AG09319 (cell line): ENCODE data around the gene ALOX5.

ENCODE experiments used
- DNase-seq: peaks from one replicate; pipeline ENCODE4 v3.0.0-alpha.2; 2010; ENCODE audit warnings: low read depth; ENCODE audit errors: extremely low read depth
- TF ChIP-seq, protein P1 (sequence below): IDR thresholded peaks from 2 replicates; pipeline ENCODE4 v1.5.1; 2011; ENCODE audit warnings: low read depth, mild to moderate bottlenecking, inconsistent platforms, low read length, moderate library complexity

The ALOX5 gene

DNA sequence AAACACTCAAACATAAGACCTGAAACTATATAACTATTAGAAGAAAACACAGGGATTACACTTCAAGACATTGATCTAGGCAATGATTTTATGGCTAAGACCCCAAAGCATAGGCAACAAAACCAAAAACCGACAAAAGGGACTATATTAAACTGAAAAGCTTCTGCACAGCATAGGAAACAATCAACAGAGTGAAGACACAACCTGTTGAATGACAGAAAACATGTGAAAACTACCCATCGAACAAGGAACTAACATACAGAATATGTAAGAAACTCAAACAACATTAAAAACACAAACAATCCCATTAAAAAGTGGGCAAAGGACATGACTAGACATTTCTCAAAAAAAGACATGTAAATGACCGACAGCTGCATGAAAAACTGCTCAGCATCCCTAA, 109.0 kb downstream of the ALOX5 start:
- TF ChIP-seq, protein P1, sequence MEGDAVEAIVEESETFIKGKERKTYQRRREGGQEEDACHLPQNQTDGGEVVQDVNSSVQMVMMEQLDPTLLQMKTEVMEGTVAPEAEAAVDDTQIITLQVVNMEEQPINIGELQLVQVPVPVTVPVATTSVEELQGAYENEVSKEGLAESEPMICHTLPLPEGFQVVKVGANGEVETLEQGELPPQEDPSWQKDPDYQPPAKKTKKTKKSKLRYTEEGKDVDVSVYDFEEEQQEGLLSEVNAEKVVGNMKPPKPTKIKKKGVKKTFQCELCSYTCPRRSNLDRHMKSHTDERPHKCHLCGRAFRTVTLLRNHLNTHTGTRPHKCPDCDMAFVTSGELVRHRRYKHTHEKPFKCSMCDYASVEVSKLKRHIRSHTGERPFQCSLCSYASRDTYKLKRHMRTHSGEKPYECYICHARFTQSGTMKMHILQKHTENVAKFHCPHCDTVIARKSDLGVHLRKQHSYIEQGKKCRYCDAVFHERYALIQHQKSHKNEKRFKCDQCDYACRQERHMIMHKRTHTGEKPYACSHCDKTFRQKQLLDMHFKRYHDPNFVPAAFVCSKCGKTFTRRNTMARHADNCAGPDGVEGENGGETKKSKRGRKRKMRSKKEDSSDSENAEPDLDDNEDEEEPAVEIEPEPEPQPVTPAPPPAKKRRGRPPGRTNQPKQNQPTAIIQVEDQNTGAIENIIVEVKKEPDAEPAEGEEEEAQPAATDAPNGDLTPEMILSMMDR = no peak
- DNase-seq = no peak

DNA sequence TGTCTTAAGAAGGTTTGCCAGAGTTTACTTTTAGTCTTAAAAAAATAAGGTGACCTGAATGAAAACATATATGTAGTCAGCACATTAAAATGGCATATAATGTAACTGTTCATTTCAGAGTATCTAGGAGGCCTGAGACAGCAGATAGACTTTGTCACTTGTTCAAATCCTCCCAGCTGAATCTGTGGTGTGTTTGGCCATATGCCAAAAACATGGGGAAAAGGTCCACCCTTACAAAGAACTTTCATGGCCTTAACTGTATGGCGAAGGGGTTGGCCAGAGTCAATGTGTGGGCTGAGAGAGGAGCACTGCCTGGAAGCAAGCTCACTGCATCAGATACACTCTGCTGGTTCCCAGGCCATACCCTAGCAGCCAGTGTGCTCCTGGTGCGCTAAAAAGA, 113.7 kb downstream of the ALOX5 start:
- TF ChIP-seq, protein P1 = no peak
- DNase-seq = no peak

DNA sequence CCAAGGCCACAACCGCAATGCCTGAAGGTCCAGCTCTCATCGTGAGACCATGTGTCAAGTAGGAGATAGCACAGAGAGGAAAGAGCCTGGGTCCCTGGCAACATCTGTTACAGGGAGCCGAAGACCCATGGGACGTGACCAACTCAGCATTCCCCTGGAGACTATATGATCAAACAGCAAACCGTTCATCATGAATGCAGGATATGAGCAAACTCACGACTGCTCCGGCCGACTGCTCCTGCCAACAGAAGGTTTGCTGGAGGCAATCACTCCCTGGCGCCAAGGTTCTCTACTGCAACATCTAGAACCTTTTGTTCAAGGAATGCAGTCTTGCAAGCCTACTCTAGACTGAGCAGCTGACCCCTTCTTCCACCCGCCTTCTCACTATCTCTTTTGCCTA, 114.3 kb downstream of the ALOX5 start:
- TF ChIP-seq, protein P1 = no peak
- DNase-seq = no peak

DNA sequence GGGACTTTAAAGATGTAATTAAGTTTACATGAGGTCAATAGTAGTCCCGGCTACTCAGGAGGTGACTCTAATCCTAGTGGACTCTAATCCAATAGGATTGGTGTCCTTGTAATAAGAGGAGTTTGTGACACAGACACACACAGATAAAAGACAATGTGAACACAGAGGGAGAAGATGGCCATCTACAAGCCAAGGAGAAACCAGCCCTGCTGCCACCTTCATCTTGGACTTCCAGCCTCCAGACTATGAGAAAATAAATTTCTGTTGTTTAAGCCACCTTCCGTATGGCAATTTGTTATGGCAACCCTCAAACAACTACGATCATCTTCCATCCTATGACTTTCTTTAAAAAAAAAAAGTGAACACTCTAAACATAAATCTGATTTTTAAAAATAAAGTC, 116.3 kb downstream of the ALOX5 start:
- no peak for DNase-seq
- TF ChIP-seq, protein P1 = no peak

DNA sequence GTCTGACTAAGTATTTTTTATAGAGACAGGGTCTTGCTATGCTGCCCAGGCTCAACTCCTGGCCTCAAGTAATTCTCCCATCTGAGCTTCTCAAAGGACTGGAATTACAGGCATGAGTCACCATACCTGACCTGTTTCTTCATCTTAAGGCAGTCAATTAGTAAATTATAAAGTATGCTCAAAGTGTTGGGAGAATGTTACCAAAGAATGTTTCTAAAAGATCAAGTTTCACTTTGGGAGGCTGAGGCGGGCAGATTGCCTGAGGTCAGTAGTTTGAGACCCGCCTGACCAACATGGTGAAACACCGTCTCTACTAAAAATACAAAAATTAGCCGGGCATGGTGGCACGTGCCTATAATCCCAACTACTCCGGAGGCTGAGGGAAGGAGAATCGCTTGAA, 117.0 kb downstream of the ALOX5 start:
- no peak for DNase-seq
- TF ChIP-seq, protein P1 = no peak
